GM12864 (cell line): ENCODE data around the gene SLC39A7.

ENCODE experiments used
- DNase-seq: peaks from one replicate; pipeline ENCODE4 v3.0.0-alpha.2; 2011; ENCODE audit warnings: low read depth
- H3K4me3 ChIP-seq: 2 replicates; pipeline ENCODE4 v1.5.1; 2011; ENCODE audit warnings: mild to moderate bottlenecking, low read depth, low read length, control low read depth
- CTCF ChIP-seq: IDR thresholded peaks from 2 replicates; pipeline ENCODE4 v1.5.1; 2011; ENCODE audit warnings: low read depth, mild to moderate bottlenecking, moderate library complexity, low read length, control low read depth, inconsistent platforms; ENCODE audit errors: missing control alignments

SLC39A7 gene

GRCh38 chr6:33200219-33201146 lies at the start of gene SLC39A7, which contains the start of gene RXRB:
SLC39A7 (plus strand) TSS chr6:33200867; CDS start chr6:33201246, 379 bp downstream.
RXRB (minus strand) TSS chr6:33200665; CDS start chr6:33200476, 189 bp downstream.
- H3K4me3 ChIP-seq: peak within 1 kb of the TSS; percentile 93
- TF ChIP-seq CTCF: no peak
- peak; percentile 98 for DNase-seq

- H3K4me3 ChIP-seq: no peak overlapping the region
- DNase-seq: no peak
- TF ChIP-seq CTCF: no peak
These were observed 49.6 kb upstream of the SLC39A7 start for GRCh38 chr6:33151050-33151449.

GRCh38 chr6:33154349-33154748 lies 46.3 kb upstream of the SLC39A7 start:
- no peak for DNase-seq
- no peak overlapping the region for H3K4me3 ChIP-seq
- TF ChIP-seq CTCF: no peak

GRCh38 chr6:33156561-33156960 lies 44.1 kb upstream of the SLC39A7 start:
- no peak overlapping the region for H3K4me3 ChIP-seq
- DNase-seq: no peak
- no peak for TF ChIP-seq CTCF

GRCh38 chr6:33156964-33157363 lies 43.7 kb upstream of the SLC39A7 start:
- no peak for DNase-seq
- no peak for TF ChIP-seq CTCF
- H3K4me3 ChIP-seq: no peak overlapping the region

- no peak for TF ChIP-seq CTCF
- H3K4me3 ChIP-seq: no peak overlapping the region
- DNase-seq: no peak
These were observed 40.6 kb upstream of the SLC39A7 start for GRCh38 chr6:33160096-33160495.
